Measurements from ENCODE around the gene USF2.

USF2 gene

GRCh38 chr19:35321291-35321690 is 52.5 kb downstream of the USF2 start:
- DNase-seq (ENCODE audit: low read depth), result no peak
- no peak for TF ChIP-seq CTCF (conservative IDR thresholded peaks at IDR 0.05; ENCODE audit: control insufficient read depth, insufficient read depth, low read depth, low read length)
- no peak overlapping the region for H3K4me3 ChIP-seq (ENCODE audit: control insufficient read depth, low read depth, low read length)

- TF ChIP-seq CTCF (conservative IDR thresholded peaks at IDR 0.05; ENCODE audit: control insufficient read depth, insufficient read depth, low read depth, low read length), result no peak
- no peak for DNase-seq (ENCODE audit: low read depth)
- no peak overlapping the region for H3K4me3 ChIP-seq (ENCODE audit: control insufficient read depth, low read depth, low read length)
Measured at GRCh38 chr19:35322014-35322413, 53.3 kb downstream of the USF2 start.

- H3K4me3 ChIP-seq (ENCODE audit: control insufficient read depth, low read depth, low read length), result no peak overlapping the region
- no peak for DNase-seq (ENCODE audit: low read depth)
- TF ChIP-seq CTCF (conservative IDR thresholded peaks at IDR 0.05; ENCODE audit: control insufficient read depth, insufficient read depth, low read depth, low read length), result peak; percentile 30
Measured at GRCh38 chr19:35327642-35328041, 58.9 kb downstream of the USF2 start.

- no peak for TF ChIP-seq CTCF (conservative IDR thresholded peaks at IDR 0.05; ENCODE audit: control insufficient read depth, insufficient read depth, low read depth, low read length)
- no peak for DNase-seq (ENCODE audit: low read depth)
- no peak within 1 kb of the TSS for H3K4me3 ChIP-seq (ENCODE audit: control insufficient read depth, low read depth, low read length)
Measured at GRCh38 chr19:35328851-35329285, 60.1 kb downstream of the USF2 start, which contains the start of gene CD22. TSS of gene CD22 (plus strand) at chr19:35329187. CDS start at chr19:35332041, 2,854 bp downstream.

GRCh38 chr19:35329323-35329722 is 60.6 kb downstream of the USF2 start:
- DNase-seq (ENCODE audit: low read depth), result no peak
- TF ChIP-seq CTCF (conservative IDR thresholded peaks at IDR 0.05; ENCODE audit: control insufficient read depth, insufficient read depth, low read depth, low read length), result no peak
- H3K4me3 ChIP-seq (ENCODE audit: control insufficient read depth, low read depth, low read length), result no peak overlapping the region

All from fibroblast of mammary gland (primary cell).